Spleen (tissue), 3 donors: ENCODE data around the gene NBDY.
"Not testable (repeated sequence)": the region's sequence is repeated elsewhere in the genome, so short reads cannot be mapped to it uniquely, and the experiment has no call there.

Source experiments
- POLR2A ChIP-seq, 3 donors: fragments of 450-650 bp; IDR thresholded peaks; one replicate each; pipeline ENCODE4 v1.5.1; 2017; ENCODE audit warnings: antibody characterized with exemption in 3 of 3, mild to moderate bottlenecking in 1 of 3
- POLR2AphosphoS5 ChIP-seq, 3 donors: sonication (generic); formaldehyde crosslinking; IDR thresholded peaks; one replicate each; pipeline ENCODE4 v1.5.1; 2017; ENCODE audit warnings: antibody characterized with exemption in 3 of 3

- not testable (repeated sequence) for TF ChIP-seq POLR2A, POLR2AphosphoS5 (IDR thresholded peaks at IDR 0.05)
Observed at GRCh38 chrX:56760410-56761124, 31.5 kb downstream of the NBDY start.
